HepG2 (cell line): ENCODE results near the gene PTPRM. TPM values are rescaled to one million over a fixed set of nuclear protein-coding genes. Genes with fewer than 3 reads are reported as not detected.

Experiments used
- ATAC-seq: fragments of 200-7000 bp; cut with Tn5 transposase; 3 replicates; pipeline ENCODE4 v1.9.1; 2020; ENCODE audit warnings: mild to moderate bottlenecking, moderate library complexity
- BruUV-seq: library from RNA; stranded (reverse); fragments of 400-500 nt; replicated peaks from 2 replicates; lab custom pipeline; 2021; lab: Mats Ljungman, UMichigan
- CTCF ChIA-PET: fragments of 300-600 bp; formaldehyde crosslinking; extraction: SDS; loops from one replicate; lab custom pipeline; 2021; ENCODE audit warnings: low total read pairs, inconsistent platforms, low intra/inter-chr PET ratio; lab: Yijun Ruan, JAX
- POLR2A ChIA-PET: fragments of 350-600 bp; sonication (Branson Sonifier 250); formaldehyde crosslinking; loops from one replicate; lab custom pipeline; 2020; ENCODE audit warnings: antibody characterized with exemption, inconsistent platforms; lab: Yijun Ruan, JAX
- DNase-seq: peaks from one replicate; pipeline ENCODE4 v3.0.0-alpha.2; 2015; ENCODE audit warnings: low spot score
- FAIRE-seq: peaks from 3 replicates; lab custom pipeline; 2011; peaks lifted over from hg19 to GRCh38; lab: Jason Lieb, UNC
- H2AFZ ChIP-seq: one replicate; pipeline ENCODE4 v1.6.1; 2011; ENCODE audit warnings: low read length, inconsistent platforms
- H3K27ac ChIP-seq: fragments of 300-600 bp; 3 replicates; pipeline ENCODE4 v1.8.0; 2011; ENCODE audit warnings: mixed run types, mild to moderate bottlenecking, mixed read lengths, low read length, inconsistent platforms; ENCODE audit not compliant: insufficient read depth; ENCODE audit errors: extremely low read length
- H3K27me3 ChIP-seq, 2 experiments: fragments of 200-600 bp in 1 of 2; 2 replicates in 1 of 2; 3 replicates in 1 of 2; pipeline versions ENCODE4 v1.6.0 to v1.8.0; 2011; ENCODE audit warnings: low read length in 2 of 2, mild to moderate bottlenecking in 2 of 2, moderate library complexity in 2 of 2, inconsistent platforms in 1 of 2; ENCODE audit not compliant: insufficient read depth in 2 of 2, control insufficient read depth in 1 of 2
- H3K36me3 ChIP-seq, 2 experiments: fragments of 200-600 bp in 1 of 2; replicated peaks in 1 of 2; 2 replicates in 1 of 2; 3 replicates in 1 of 2; pipeline versions ENCODE4 v1.5.1 to v1.8.0; 2011; ENCODE audit warnings: low read length in 2 of 2, inconsistent platforms in 1 of 2; ENCODE audit not compliant: insufficient read depth in 2 of 2, control insufficient read depth in 1 of 2
- H3K4me1 ChIP-seq: 2 replicates; pipeline ENCODE4 v1.5.1; 2012; ENCODE audit warnings: low read length, inconsistent platforms; ENCODE audit not compliant: insufficient read depth
- H3K4me2 ChIP-seq: 2 replicates; pipeline ENCODE4 v1.6.0; 2011; ENCODE audit warnings: low read depth, low read length, inconsistent platforms
- H3K4me3 ChIP-seq, 3 experiments: fragments of 200-600 bp in 1 of 3; sonication (generic), shearing (Covaris generic) in 1 of 3; replicated peaks in 1 of 3; 2 replicates each; pipeline ENCODE4 v1.5.1; 2011 to 2016; ENCODE audit warnings: low read length in 3 of 3, inconsistent platforms in 2 of 3, low read depth in 2 of 3, mild to moderate bottlenecking in 2 of 3, control low read depth in 1 of 3, mixed read lengths in 1 of 3; ENCODE audit not compliant: insufficient read depth in 1 of 3
- H3K79me2 ChIP-seq: one replicate; pipeline ENCODE4 v1.6.1; 2011; ENCODE audit warnings: low read length, inconsistent platforms; ENCODE audit not compliant: insufficient read depth
- H3K9ac ChIP-seq: 2 replicates; pipeline ENCODE4 v1.6.0; 2011; ENCODE audit warnings: mild to moderate bottlenecking, low read depth, low read length, inconsistent platforms; ENCODE audit not compliant: insufficient read depth
- H3K9me3 ChIP-seq: 2 replicates; pipeline ENCODE4 v1.5.1; 2012; ENCODE audit warnings: mild to moderate bottlenecking, low read length
- H4K20me1 ChIP-seq: 2 replicates; pipeline ENCODE4 v1.6.0; 2011; ENCODE audit warnings: inconsistent platforms, mild to moderate bottlenecking, low read length, moderate library complexity; ENCODE audit not compliant: insufficient read depth
- ARID2 ChIP-seq: sonication (generic); formaldehyde crosslinking; IDR thresholded peaks from 2 replicates; pipeline ENCODE4 v1.8.1; 2022; ENCODE audit warnings: mild to moderate bottlenecking, missing genetic modification reagents, borderline replicate concordance
- CBFB ChIP-seq: sonication (generic); formaldehyde crosslinking; IDR thresholded peaks from 2 replicates; pipeline ENCODE4 v1.4.0; 2020; ENCODE audit warnings: missing genetic modification reagents
- FOXC1 ChIP-seq: sonication (generic); formaldehyde crosslinking; IDR thresholded peaks from 2 replicates; pipeline ENCODE4 v1.8.0; 2022; ENCODE audit warnings: mild to moderate bottlenecking, missing genetic modification reagents, borderline replicate concordance
- IKZF1 ChIP-seq: fragments of 450-650 bp; IDR thresholded peaks from 2 replicates; pipeline ENCODE4 v1.7.1; 2016
- MYC ChIP-seq: sonication (generic); formaldehyde crosslinking; IDR thresholded peaks from 2 replicates; pipeline ENCODE4 v1.9.0; 2021; ENCODE audit warnings: missing genetic modification reagents, borderline replicate concordance
- NRL ChIP-seq: sonication (generic); formaldehyde crosslinking; IDR thresholded peaks from 2 replicates; pipeline ENCODE4 v1.5.0; 2020; ENCODE audit warnings: missing genetic modification reagents, mild to moderate bottlenecking, moderate library complexity, borderline replicate concordance
- RAD51 ChIP-seq: fragments of 450-650 bp; IDR thresholded peaks from 2 replicates; pipeline ENCODE4 v1.6.1; 2016; ENCODE audit warnings: borderline replicate concordance
- XBP1 ChIP-seq: sonication (generic); formaldehyde crosslinking; IDR thresholded peaks from 2 replicates; pipeline ENCODE4 v1.5.0; 2020; ENCODE audit warnings: missing genetic modification reagents
- ZNF207 ChIP-seq: fragments of 450-650 bp; IDR thresholded peaks from 2 replicates; pipeline ENCODE4 v1.6.1; 2016; ENCODE audit warnings: antibody characterized with exemption, borderline replicate concordance
- ZNF232 ChIP-seq: sonication (generic); formaldehyde crosslinking; IDR thresholded peaks from 2 replicates; pipeline ENCODE4 v1.4.0; 2020; ENCODE audit warnings: missing genetic modification reagents, borderline replicate concordance
- ZNF776 ChIP-seq: sonication (generic); formaldehyde crosslinking; IDR thresholded peaks from 2 replicates; pipeline ENCODE4 v1.4.0; 2020; ENCODE audit warnings: mild to moderate bottlenecking, missing genetic modification reagents
- ZSCAN31 ChIP-seq: sonication (generic); formaldehyde crosslinking; IDR thresholded peaks from 2 replicates; pipeline ENCODE4 v1.5.0; 2020; ENCODE audit warnings: low read depth, mild to moderate bottlenecking, missing genetic modification reagents
- WGBS: methylation state at CpG from one replicate; pipeline ENCODE4 v1.1.6; 2017; ENCODE audit warnings: low lambda C conversion rate; 5-methylcytosine and 5-hydroxymethylcytosine counted together
- in situ Hi-C: cut with HindIII; loops from 2 replicates; pipeline ENCODE4 v1.10.0; 2017; ENCODE audit warnings: low pct_unique_long_range_greater_than_20kb; ENCODE audit not compliant: extremely low pct_ligation_motif_present
- intact Hi-C: fragments of 100-400 bp; cut with micrococcal nuclease; formaldehyde crosslinking; loops from one replicate; pipeline ENCODE4 v1.10.0; 2022; ENCODE audit not compliant: unreplicated experiment
- polyA plus RNA-seq, 8 experiments: library from polyadenylated mRNA; depleted of rRNA in 3 of 8; stranded (reverse) in 7 of 8; unstranded in 1 of 8; fragments of >200 nt; fragmentation: Illumina TruSeq in 4 of 8; extraction: Trizol in 4 of 8; gene quantifications; 2 replicates each; pipeline versions ENCODE4 v1.2.1 to v1.2.3, GENCODE V29; 2011 to 2016; ENCODE audit warnings: low read depth in 4 of 8, missing spikeins in 1 of 8, mixed read lengths in 1 of 8; ENCODE audit not compliant: insufficient read depth in 1 of 8
- total RNA-seq, 5 experiments: library from RNA; depleted of rRNA; stranded (reverse); fragments of >200 nt; fragmentation: Illumina TruSeq; extraction: Trizol; gene quantifications; 2 replicates each; pipeline ENCODE4 v1.2.3, GENCODE V29; 2016; ENCODE audit warnings: low read depth in 1 of 5
- TF ChIP-seq, protein P1 (sequence below): sonication (generic); formaldehyde crosslinking; IDR thresholded peaks from 2 replicates; pipeline ENCODE4 v1.4.0; 2020; ENCODE audit warnings: missing genetic modification reagents, mild to moderate bottlenecking, borderline replicate concordance
- TF ChIP-seq, protein P2 (sequence below): sonication (generic); formaldehyde crosslinking; IDR thresholded peaks from 2 replicates; pipeline ENCODE4 v1.4.0; 2020; ENCODE audit warnings: missing genetic modification reagents, borderline replicate concordance

Gene PTPRM
- total and polyA plus RNA-seq, 2 of the 13 experiments (the other 11 are each of a cell fraction or from before 2014, with no cell fraction given): 12.6 to 108 TPM

- Histone ChIP-seq H3K4me2 (no peak overlapping the region), H3K9ac (no peak overlapping the region), H3K4me1 (no peaks in the 10 kb centered on the region), H2AFZ (no peak overlapping the region), H3K36me3 (no peaks in the 10 kb centered on the region), H4K20me1 (no peaks in the 10 kb centered on the region), H3K4me3 (no peak overlapping the region), H3K27ac (no peak overlapping the region), H3K79me2 (no peaks in the 10 kb centered on the region), H3K9me3 (no peaks in the 10 kb centered on the region), H3K27me3 (no peaks in the 10 kb centered on the region)
- ChIA-PET CTCF (no interaction called here), POLR2A (no interaction called here)
- ATAC-seq: no peak
- in situ Hi-C loops (no loop called here), intact Hi-C loops (no loop called here)
- WGBS: 80% methylated on average over 8 of the region's 8 CpGs
- BruUV-seq: no TSS peak
- FAIRE-seq: no peak
- DNase-seq: no peak
- TF ChIP-seq CBFB (CRISPR knock-in tag) (no peak), MYC (no peak), FOXC1 (CRISPR knock-in tag) (no peak), ZNF207 (no peak), ARID2 (CRISPR knock-in tag) (no peak), ZNF232 (CRISPR knock-in tag) (no peak), RAD51 (no peak), IKZF1 (no peak), ZNF776 (CRISPR knock-in tag) (no peak), NRL (CRISPR knock-in tag) (no peak), ZSCAN31 (CRISPR knock-in tag) (no peak), XBP1 (CRISPR knock-in tag) (no peak)
- TF ChIP-seq, protein P1, sequence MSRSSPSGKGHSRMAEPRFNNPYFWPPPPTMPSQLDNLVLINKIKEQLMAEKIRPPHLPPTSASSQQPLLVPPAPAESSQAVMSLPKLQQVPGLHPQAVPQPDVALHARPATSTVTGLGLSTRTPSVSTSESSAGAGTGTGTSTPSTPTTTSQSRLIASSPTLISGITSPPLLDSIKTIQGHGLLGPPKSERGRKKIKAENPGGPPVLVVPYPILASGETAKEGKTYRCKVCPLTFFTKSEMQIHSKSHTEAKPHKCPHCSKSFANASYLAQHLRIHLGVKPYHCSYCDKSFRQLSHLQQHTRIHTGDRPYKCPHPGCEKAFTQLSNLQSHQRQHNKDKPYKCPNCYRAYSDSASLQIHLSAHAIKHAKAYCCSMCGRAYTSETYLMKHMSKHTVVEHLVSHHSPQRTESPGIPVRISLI: no peak
- TF ChIP-seq, protein P2, sequence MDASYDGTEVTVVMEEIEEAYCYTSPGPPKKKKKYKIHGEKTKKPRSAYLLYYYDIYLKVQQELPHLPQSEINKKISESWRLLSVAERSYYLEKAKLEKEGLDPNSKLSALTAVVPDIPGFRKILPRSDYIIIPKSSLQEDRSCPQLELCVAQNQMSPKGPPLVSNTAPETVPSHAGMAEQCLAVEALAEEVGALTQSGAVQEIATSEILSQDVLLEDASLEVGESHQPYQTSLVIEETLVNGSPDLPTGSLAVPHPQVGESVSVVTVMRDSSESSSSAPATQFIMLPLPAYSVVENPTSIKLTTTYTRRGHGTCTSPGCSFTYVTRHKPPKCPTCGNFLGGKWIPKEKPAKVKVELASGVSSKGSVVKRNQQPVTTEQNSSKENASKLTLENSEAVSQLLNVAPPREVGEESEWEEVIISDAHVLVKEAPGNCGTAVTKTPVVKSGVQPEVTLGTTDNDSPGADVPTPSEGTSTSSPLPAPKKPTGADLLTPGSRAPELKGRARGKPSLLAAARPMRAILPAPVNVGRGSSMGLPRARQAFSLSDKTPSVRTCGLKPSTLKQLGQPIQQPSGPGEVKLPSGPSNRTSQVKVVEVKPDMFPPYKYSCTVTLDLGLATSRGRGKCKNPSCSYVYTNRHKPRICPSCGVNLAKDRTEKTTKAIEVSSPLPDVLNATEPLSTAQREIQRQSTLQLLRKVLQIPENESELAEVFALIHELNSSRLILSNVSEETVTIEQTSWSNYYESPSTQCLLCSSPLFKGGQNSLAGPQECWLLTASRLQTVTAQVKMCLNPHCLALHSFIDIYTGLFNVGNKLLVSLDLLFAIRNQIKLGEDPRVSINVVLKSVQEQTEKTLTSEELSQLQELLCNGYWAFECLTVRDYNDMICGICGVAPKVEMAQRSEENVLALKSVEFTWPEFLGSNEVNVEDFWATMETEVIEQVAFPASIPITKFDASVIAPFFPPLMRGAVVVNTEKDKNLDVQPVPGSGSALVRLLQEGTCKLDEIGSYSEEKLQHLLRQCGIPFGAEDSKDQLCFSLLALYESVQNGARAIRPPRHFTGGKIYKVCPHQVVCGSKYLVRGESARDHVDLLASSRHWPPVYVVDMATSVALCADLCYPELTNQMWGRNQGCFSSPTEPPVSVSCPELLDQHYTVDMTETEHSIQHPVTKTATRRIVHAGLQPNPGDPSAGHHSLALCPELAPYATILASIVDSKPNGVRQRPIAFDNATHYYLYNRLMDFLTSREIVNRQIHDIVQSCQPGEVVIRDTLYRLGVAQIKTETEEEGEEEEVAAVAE (CRISPR knock-in tag): no peak
These were observed 646.0 kb downstream of the PTPRM start for GRCh38 chr18:8212896-8213780.
